Spleen (tissue), 7 donors: ENCODE data around the gene SYNCRIP.

ENCODE experiments used
- POLR2A ChIP-seq, 3 donors: fragments of 450-650 bp; IDR thresholded peaks; one replicate each; pipeline ENCODE4 v1.5.1; 2017; ENCODE audit warnings: antibody characterized with exemption in 3 of 3, mild to moderate bottlenecking in 1 of 3
- TF ChIP-seq, protein P1 (sequence below), 11 experiments: fragments of 200-600 bp in 7 of 11; fragments of 450-650 bp in 4 of 11; sonication (generic) in 4 of 11; IDR thresholded peaks in 8 of 11; conservative IDR thresholded peaks in 3 of 11; 1 replicate in 7 of 11; 2 replicates in 4 of 11; pipeline versions ENCODE4 v1.4.0 to v1.8.0; 2016 to 2021; ENCODE audit warnings: antibody characterized with exemption in 11 of 11, inconsistent platforms in 4 of 11, mild to moderate bottlenecking in 1 of 11
- donor health status: DM: no; HTN: no; CAD: no; lungs with moderate emphysema.
- donor health status: DM: no; HTN: no; CAD: no.
- donor health status: DM: no; HTN: no; CAD: no.

DNA sequence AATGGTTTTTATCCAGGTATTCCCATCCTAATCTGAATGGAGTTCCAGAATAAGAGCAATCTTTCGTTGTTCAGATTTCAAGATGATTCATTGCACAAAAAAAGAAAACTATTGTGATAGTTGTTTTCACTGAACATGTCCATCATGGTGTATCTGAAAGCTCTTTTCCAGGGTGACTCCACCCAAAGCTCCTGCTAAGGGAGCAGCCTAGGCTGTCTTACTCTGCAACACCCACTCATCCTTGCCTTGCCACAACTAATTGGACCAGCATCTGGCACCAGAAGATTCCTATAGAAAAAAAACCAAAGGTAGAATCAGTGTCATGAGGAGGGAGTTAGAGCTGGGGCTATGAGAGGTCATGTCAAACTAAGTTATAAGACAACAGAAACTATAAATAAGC lies 7.9 kb upstream of the SYNCRIP start:
- TF ChIP-seq, protein P1, sequence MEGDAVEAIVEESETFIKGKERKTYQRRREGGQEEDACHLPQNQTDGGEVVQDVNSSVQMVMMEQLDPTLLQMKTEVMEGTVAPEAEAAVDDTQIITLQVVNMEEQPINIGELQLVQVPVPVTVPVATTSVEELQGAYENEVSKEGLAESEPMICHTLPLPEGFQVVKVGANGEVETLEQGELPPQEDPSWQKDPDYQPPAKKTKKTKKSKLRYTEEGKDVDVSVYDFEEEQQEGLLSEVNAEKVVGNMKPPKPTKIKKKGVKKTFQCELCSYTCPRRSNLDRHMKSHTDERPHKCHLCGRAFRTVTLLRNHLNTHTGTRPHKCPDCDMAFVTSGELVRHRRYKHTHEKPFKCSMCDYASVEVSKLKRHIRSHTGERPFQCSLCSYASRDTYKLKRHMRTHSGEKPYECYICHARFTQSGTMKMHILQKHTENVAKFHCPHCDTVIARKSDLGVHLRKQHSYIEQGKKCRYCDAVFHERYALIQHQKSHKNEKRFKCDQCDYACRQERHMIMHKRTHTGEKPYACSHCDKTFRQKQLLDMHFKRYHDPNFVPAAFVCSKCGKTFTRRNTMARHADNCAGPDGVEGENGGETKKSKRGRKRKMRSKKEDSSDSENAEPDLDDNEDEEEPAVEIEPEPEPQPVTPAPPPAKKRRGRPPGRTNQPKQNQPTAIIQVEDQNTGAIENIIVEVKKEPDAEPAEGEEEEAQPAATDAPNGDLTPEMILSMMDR (IDR thresholded peaks at IDR 0.05 in 8 of 11, conservative IDR thresholded peaks at IDR 0.05 in 3 of 11), result no peak
- no peak for TF ChIP-seq POLR2A (IDR thresholded peaks at IDR 0.05)
